HG02678 (cell line): ENCODE data around the gene MMEL1.

Experiments used
- ATAC-seq: cut with Tn5 transposase; IDR thresholded peaks from one replicate; pipeline ENCODE4 v1.9.1; 2021; ENCODE audit warnings: mild to moderate bottlenecking, moderate library complexity; ENCODE audit not compliant: unreplicated experiment

The MMEL1 gene

DNA sequence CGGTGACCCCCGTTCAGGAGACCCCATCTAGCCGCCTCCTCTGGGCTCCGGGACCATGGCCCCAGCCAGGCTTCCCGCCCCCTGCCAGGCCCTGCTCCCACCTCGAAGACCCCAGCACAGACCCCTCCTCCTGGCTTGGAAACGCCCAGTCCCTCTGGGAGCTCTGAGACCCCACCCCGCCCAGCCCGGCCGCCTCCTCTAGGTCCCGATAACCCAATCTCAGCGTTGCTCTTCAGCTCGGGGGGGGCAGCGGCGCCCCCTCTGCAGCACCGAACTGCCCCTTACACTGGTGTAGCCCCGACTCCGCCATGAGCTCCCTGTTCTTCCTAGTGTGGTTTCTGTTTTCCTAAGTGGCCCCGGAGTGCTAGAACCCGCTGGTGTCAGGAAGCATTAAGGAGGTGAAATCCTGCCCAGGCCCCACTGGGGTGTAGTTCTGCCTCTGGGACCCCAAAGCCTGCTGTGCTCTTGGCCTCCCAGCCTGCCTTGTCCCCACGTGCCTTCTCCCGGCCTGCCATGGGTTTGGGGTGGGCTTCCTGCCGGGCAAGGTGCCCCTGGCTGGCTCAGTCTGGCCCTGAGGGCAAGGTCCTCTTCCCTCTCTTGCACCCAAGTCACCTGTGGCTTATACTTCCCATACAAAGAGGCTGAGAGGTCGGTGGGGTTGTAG lies 10.7 kb upstream of the MMEL1 start:
- ATAC-seq, result no peak

GRCh38 chr1:2642560-2643413 lies 10.0 kb upstream of the MMEL1 start:
- ATAC-seq, result peak; percentile 78

GRCh38 chr1:2642131-2642559 lies 9.3 kb upstream of the MMEL1 start:
- no peak for ATAC-seq

- ATAC-seq, result no peak
Observed at GRCh38 chr1:2641381-2642130, 8.7 kb upstream of the MMEL1 start.

- no peak for ATAC-seq
Observed at GRCh38 chr1:2640626-2641025, 7.8 kb upstream of the MMEL1 start.

DNA sequence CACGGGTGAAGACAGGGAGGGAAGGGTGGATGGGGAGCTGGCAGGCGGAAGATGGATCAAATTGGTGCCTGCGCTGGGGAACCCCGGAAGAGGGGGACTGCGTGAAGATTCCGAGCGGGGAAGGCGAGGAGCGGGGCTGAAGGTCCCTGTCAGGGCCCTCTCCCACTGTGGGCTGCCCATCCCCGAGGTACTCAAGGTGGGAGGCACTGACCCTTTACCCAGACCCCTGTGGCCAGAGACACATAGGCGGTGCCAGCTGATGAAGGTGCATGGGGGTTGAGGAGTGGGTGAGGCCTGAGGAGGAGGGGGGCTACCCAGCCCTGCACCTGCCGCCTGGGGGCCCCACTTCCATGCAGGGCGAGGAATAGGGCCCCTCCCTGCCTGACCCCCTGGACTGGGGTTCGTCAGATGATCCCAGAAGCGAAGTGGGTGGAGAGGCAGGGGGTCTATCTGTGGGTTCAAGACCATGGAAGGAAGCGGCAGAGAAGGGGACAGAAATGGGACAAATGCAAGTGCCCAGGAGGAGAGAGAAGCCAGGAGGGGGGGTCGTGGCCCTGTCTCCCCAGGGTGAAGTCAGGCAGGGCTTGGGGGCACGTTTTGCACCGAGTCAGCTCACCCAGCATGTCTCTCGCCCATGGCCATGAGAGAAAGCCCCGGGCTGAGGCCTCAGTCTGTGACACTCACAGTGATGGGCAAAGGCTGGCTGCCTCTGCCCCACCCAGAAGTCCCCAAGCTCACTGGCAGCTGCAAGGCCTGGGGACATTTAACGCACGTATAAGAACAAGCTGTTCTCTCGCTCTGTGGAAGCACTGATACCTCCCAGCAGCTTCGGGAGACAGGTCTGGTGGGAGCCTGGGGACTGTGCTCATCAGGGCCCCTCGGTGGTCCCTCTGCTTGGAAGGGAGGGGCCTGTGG lies 7.0 kb upstream of the MMEL1 start:
- ATAC-seq, result no peak

GRCh38 chr1:2639203-2639602 lies 6.4 kb upstream of the MMEL1 start:
- no peak for ATAC-seq

DNA sequence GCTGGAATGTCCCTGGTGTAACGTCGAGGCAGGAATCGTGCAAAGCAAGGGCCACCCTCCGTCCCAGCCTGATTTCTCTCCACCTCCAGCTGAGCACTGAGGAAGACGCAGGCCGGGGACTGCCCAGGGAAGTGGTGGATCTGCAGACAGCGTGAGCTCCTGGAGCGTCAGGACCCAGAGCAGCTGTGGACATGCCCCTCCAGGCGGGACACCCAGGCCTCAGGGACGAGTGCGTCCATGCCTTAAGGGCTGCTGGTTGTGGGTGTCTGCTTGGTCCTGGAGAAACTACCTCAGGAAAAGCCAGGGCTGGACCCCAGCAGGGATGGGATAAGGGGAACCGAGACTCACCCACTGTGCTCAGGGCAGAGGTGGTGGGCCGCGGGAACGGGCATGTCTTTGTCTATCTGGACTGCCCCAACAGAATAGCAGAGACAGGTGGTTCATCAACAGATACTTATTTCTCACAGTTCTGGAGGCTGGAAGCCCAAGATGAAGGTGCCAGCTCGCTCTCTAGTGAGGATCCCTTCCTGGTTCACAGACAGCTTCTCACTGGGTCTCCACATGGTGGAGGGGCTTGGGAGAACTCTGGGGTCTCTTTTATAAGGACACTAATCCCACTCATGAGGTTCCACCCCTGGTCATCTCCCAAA lies 5.8 kb upstream of the MMEL1 start:
- no peak for ATAC-seq

GRCh38 chr1:2637442-2638145 lies 4.8 kb upstream of the MMEL1 start:
- ATAC-seq, result no peak

- no peak for ATAC-seq
Observed at GRCh38 chr1:2636733-2637132, 3.9 kb upstream of the MMEL1 start.

- ATAC-seq, result no peak
Observed at GRCh38 chr1:2635361-2636010, 2.7 kb upstream of the MMEL1 start.

DNA sequence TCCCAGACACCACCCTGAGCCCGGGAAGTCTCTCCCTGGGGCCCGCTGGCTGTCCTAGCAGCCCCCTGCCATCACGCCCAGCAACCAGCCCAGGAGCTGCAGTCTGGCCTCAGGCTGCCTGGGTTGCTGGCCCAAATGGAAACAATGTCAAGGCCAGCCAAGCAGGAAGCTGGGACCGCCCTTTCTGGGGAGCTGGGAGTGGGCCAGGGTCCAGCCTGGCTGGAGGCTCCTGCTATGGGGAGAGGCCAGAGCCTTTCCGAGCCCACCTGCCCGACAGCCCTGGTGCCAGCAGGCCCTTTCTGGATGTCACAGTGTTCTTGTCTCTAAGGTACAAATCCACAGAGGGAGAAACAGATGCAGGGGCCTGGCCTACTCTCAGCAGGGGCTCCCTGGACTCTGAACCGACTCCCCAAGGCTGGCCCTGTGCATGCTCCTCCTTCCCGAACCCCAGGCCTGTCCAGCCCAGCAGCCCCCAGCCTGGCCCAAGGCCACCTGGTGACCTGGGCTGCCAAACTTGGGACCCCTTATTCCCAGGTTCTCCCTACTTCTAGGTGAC lies 1.2 kb upstream of the MMEL1 start:
- no peak for ATAC-seq

DNA sequence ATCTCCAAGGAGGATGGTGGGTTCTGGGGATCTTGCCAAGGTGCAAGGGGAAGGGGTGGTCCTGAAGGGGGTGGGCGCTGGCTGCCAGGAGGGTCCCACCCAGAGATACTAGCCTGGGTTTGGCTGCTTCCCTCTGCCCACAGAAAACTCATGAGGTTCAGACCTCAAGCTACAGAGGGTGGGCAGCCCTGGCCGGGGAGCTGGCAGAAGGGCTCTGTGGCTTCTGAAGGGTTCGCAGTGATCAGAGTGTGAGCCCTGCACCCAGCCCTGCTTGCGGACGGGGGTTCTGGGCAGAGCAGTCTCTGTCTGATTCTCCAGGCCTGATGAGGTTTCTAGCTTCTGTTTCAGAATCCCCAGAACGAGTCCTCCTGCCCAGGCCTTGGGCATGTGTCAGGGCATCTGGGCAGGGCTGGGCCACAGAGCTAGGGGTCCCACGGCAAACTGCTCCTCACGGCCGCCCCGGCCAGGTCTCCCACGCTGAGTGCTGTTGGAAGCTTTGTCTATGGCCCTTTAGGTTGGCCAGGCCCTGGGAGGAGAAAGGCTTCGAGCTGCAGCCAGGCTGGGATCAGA lies 635 bp upstream of the MMEL1 start:
- no peak for ATAC-seq

- ATAC-seq, result no peak
Observed at GRCh38 chr1:2632051-2632430, 775 bp downstream of the MMEL1 start.

DNA sequence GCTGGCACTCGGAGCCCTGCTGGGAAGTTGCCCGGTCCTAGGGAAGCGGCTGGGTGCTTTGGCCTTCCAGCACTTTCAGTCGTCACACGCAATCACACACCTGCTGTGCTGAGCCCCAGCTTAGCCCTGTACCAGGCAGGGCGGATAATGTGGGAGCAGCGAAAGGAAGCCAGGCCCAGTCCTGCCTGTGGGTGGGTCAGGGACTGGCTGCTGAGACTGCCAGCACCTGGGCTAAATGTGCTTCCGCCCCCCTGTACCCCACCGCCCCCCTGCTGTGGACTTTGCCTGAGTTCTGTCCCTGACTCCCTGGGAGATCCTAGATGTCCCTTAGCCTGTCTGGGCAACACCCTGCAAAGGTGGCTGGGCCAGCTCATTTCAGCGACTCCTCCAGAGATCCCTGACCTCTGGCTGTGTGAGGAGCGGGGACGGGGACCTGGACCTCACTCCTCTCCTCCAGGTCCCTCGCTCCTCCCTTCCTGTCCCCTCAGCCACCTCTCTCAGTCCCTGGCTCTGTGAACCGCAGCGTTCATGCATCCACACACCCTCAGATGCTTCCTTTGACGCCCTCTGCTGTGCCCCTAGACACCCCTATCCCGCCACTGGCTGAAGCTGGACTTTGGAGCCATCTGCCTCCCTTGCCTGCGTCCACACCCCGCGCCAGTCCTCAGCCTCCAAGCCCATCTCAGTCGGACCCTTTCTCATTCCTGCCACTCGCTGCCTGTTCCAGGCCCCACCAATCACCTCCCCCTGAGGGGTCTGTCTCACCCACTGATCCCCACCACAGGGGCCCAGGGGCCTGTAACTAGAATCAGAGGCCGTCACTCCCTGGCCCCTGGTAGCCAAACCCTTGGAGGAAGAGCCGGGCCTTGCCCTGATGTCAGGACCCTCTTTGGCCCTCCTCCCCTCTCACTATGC lies 1.4 kb downstream of the MMEL1 start:
- ATAC-seq, result no peak

GRCh38 chr1:2630498-2631135 lies 2.2 kb downstream of the MMEL1 start:
- ATAC-seq, result no peak
